Stimulated activated CD8-positive, alpha-beta memory T cell treated with anti-CD3 and anti-CD28 coated beads, Interleukin-12 subunit alpha, Interleukin-12 subunit beta, amount 100 ng/mL, for 1 hour (primary cell): ENCODE measurements around the gene PTPRN2.

Experiments used
- DNase-seq: peaks from one replicate; pipeline ENCODE4 v3.0.0-alpha.2; 2020; ENCODE audit warnings: low read depth

The PTPRN2 gene

GRCh38 chr7:158489462-158490155 lies 98.0 kb downstream of the PTPRN2 start:
- DNase-seq: no peak

GRCh38 chr7:158488181-158488971 lies 99.2 kb downstream of the PTPRN2 start:
- DNase-seq: no peak

GRCh38 chr7:158487631-158488151 lies 99.9 kb downstream of the PTPRN2 start:
- DNase-seq: no peak

GRCh38 chr7:158486919-158487318 lies 100.7 kb downstream of the PTPRN2 start:
- DNase-seq: no peak

DNA sequence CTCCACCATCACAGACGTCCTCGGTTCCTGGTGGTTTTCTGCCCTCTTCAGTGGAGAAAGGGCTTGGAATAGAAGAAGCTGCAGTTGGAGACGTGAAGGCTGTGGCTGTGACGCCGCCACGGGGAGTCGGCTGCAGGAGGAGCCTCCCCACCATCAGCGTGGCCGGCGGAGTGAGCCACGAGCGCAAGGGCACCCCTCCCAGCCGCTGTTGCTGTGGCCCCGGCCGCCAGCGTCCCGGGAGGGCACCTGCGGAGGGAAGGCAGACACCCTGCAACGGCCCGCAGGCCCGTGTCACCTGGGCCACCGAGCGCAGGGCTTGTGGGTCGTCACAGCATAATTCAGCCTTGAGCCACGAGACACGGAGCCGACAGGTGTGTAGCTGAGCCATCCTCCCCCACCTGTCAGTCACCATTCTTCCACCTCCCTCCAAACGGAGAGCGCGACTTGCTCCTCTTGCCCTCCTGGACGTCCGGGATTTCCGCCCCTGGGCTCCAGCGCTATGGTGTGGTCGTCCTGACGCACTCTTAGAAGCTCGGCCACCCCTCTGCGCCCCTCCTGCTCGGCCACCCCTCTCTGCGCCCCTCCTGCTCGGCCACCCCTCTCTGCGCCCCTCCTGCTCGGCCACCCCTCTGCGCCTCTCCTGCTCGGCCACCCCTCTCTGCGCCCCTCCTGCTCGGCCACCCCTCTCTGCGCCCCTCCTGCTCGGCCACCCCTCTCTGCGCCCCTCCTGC lies 102.7 kb downstream of the PTPRN2 start:
- no peak for DNase-seq

DNA sequence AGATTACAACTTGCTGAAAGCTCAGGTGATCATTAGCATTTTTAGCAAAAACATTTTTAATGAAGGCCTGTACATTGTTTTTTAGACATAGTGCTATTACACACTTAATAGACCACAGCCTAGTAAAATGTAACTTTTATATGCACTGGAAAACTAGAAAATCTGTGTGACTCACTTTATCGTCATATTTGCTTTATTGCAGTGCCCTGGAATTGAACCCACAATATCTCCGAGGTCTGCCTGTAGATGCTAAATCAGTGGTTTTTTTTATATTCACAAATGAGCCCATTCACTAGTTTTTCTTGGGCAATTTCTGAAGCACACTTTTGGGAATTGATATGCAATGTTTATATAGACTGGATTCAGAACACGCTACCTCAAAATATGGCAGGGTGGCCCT lies 105.1 kb downstream of the PTPRN2 start:
- no peak for DNase-seq

GRCh38 chr7:158479664-158480025 lies 108.0 kb downstream of the PTPRN2 start:
- DNase-seq: no peak

- no peak for DNase-seq
Observed at GRCh38 chr7:158479021-158479663, 108.5 kb downstream of the PTPRN2 start.

GRCh38 chr7:158477866-158478265 lies 109.8 kb downstream of the PTPRN2 start:
- DNase-seq: no peak

GRCh38 chr7:158476331-158476932 lies 111.2 kb downstream of the PTPRN2 start:
- no peak for DNase-seq

- no peak for DNase-seq
Observed at GRCh38 chr7:158475679-158476052, 112.0 kb downstream of the PTPRN2 start.

GRCh38 chr7:158475036-158475678 lies 112.5 kb downstream of the PTPRN2 start:
- DNase-seq: no peak

- DNase-seq: no peak
Observed at GRCh38 chr7:158474488-158474887, 113.1 kb downstream of the PTPRN2 start.

DNA sequence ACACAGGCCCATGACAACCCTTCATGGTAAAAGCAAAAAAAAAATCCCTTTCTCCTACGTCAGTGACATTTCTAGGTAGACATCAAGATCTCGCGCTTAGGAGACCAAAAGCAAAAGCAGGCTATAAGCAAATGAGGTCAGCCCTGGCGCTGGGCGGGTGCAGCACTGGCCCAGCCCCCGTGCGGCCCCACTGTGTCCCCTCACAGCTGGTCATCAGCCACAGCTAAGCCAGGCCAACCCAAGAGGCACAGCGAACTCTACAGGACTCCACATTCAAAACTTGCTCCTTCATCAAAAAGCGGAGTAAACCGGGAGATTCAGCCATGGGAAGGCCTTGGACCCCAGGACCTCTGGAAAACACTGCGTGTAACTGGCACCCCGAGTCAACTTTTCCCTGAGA lies 113.7 kb downstream of the PTPRN2 start:
- no peak for DNase-seq

DNA sequence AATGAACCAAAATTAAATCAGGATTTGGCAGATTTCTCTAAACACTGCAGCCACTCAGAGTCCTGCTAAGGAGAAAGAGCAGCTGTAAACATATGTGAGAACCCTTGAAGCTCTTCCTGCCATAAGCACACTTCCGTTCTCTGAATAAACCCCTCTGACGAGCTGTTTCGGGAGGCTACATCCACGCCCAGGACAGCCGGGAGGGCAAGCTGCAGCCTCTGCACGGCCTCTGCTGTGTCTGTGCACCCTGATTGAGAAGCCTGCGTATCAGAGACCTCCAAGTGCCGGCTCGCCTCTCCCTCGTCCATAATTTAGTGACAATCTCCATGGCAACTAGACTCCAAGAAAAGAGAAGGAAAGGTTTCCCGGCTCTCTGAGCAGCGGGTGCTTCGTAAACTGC lies 114.4 kb downstream of the PTPRN2 start:
- DNase-seq: no peak

DNA sequence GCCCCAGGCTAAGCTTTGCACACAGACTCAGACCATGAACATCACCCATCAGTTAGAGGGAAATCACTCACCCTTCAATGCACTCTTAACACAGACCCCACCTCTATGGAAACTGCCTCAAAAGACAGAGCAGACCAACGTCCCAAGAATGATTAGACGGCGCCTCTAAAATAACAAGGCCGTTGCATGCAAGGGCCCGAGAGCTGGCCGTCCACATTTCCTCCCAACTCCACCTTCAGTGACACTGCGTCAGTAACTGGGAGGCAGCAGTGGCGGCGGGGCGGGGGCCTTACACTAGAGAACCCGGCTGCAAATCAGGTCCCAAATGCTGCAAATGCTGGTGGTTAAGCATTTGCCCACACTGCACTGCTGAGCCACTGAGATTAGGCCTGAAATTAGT lies 115.0 kb downstream of the PTPRN2 start:
- no peak for DNase-seq

DNA sequence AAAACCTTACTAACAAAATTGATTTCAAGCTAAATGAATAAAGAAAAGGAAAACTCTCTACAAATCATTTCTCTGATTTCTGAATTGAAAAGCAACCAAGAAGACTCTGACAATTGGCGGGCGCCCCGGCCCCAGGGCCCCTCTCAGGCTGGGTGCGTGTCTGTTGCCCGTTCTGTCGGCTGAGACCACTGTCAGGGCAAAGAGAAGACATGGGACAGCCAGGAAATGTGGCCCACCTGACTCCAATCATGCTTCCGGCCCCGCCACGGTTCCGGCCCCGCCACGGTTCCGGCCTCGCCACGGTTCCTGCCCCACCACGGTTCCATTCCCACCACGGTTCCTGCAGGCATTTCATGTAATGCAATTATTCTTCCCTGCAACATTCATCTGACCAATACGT lies 115.9 kb downstream of the PTPRN2 start:
- DNase-seq: no peak

DNA sequence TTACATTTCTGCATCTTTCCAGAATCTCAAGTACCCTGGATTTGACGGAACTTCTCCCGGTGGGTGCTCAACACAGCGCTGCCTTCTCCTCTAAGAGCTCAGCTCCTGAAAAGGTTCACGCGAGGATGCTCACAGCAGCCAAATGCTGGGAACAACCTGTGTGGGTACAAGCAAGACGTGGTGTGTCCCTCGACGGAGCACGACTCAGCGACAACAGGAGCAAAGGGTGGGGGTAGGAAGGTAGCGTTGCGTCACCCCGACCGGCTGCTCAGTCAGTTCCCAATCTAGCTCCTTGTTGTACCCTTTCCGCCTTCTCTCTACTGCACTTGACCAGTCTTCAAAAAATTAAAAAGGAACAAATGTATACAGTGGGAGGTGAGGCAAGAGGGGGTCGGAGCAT lies 117.3 kb downstream of the PTPRN2 start:
- no peak for DNase-seq

DNA sequence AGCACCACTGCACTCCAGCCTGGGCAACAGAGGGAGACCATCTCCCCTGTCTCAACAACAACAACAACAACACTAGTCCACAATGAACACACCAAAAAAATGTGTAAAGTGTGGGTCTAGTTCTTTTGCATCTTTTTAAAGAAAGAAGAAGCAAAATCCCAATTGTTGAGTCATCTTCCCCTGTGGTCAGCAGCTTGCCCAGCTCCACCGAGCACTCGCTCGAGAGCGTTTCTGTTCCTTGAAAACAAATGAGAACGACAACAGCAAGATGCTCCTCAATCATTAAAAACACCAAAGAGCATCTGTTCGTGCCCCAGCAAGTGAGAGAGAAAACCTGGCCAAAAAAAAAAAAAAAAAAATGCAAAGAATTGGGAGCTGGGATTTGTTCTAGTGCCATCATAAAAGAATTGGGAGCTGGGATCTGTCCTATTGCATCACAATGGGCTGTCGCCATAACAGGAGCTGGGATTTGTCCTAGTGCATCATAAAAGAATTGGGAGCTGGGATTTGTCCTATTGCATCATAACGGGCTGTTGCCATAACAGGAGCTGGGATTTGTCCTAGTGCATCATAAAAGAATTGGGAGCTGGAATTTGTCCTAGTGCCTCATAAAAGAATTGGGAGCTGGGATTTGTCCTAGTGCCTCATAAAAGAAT lies 118.1 kb downstream of the PTPRN2 start:
- DNase-seq: no peak

- no peak for DNase-seq
Observed at GRCh38 chr7:158468700-158469296, 118.8 kb downstream of the PTPRN2 start.
